RWPE2 (cell line): ENCODE data around the gene STX10.
"Not testable (repeated sequence)": the region's sequence is repeated elsewhere in the genome, so short reads cannot be mapped to it uniquely, and the experiment has no call there.

Experiments used
- ATAC-seq: fragments of 200-7000 bp; cut with Tn5 transposase; 3 replicates; pipeline ENCODE4 v1.9.1; 2021; ENCODE audit warnings: low read depth
- DNase-seq: peaks from one replicate; pipeline ENCODE4 v3.0.0-alpha.2; 2020; ENCODE audit warnings: low spot score
- H3K27ac ChIP-seq: fragments of 450-650 bp; 2 replicates; pipeline ENCODE4 v1.5.1; 2017; ENCODE audit warnings: mild to moderate bottlenecking; ENCODE audit not compliant: poor library complexity, severe bottlenecking
- H3K27me3 ChIP-seq: fragments of 250-450 bp; sonication (Bioruptor Pico); 2 replicates; pipeline ENCODE4 v1.5.1; 2021; ENCODE audit warnings: mild to moderate bottlenecking, moderate library complexity; ENCODE audit not compliant: insufficient read depth, poor library complexity, severe bottlenecking
- H3K36me3 ChIP-seq: fragments of 250-450 bp; sonication (Bioruptor Pico); 2 replicates; pipeline ENCODE4 v1.5.1; 2020; ENCODE audit warnings: low read depth, mild to moderate bottlenecking, moderate library complexity
- H3K4me1 ChIP-seq: fragments of 250-450 bp; sonication (Bioruptor Pico); 2 replicates; pipeline ENCODE4 v1.5.1; 2021; ENCODE audit warnings: mild to moderate bottlenecking, moderate library complexity; ENCODE audit not compliant: insufficient read depth, poor library complexity, severe bottlenecking
- H3K4me3 ChIP-seq: fragments of 250-450 bp; sonication (Bioruptor Pico); 2 replicates; pipeline ENCODE4 v1.5.1; 2021; ENCODE audit warnings: mild to moderate bottlenecking, moderate library complexity; ENCODE audit not compliant: severe bottlenecking
- H3K9me3 ChIP-seq: fragments of 250-450 bp; sonication (Bioruptor Pico); 2 replicates; pipeline ENCODE4 v1.5.1; 2021; ENCODE audit warnings: mild to moderate bottlenecking, moderate library complexity; ENCODE audit not compliant: severe bottlenecking
- CTCF ChIP-seq: fragments of 450-650 bp; IDR thresholded peaks from one replicate; pipeline ENCODE4 v1.5.1; 2017; ENCODE audit warnings: mild to moderate bottlenecking, moderate library complexity; ENCODE audit not compliant: poor library complexity, severe bottlenecking

STX10 gene

DNA sequence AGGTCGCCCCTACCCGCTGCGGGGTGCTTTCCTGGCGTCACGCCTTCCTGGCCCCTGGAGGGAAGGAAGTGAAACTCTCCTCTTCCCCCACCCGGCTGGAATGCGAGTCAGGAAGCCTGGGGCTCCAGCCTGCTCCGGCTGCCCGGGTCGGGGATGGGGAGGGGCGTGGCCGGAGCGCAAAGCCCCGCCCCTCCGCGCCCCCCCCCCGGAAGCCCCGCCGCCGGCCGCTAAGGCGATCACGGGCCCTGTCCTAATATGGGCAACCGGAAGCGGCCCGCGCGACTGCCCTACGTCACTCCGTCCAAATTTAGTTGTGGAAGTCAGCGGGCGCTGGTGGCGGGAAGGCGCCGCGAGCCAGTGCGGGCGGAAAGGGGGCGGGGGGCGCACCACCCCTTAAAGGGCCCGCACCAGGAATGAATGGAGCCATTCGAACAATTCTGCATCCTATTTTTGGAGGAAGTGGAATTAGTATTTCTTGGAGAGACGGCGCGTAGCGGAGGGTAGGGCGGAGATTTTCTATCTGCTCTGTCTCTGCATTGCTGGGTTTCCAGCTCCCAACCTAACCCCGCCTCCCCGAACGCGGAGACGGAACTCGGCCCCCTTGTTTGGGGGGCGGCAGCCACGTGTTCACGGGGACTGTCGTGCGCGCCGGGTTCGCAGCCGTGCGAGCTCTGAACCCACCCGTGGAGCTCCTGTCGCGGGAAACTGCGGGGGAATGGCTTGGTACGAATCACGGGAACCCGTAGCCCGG is 1.6 kb upstream of the STX10 start:
- ATAC-seq (peak; percentile 59), DNase-seq (peak; percentile 96)
- TF ChIP-seq CTCF = peak; percentile 14
- Histone ChIP-seq H3K4me1 (peaks cover 12% of the 10 kb centered on the region), H3K36me3 (peaks cover 22% of the 10 kb centered on the region), H3K27ac (peak overlapping the region; percentile 92), H3K9me3 (no peaks in the 10 kb centered on the region), H3K4me3 (peak overlapping the region; percentile 91), H3K27me3 (no peaks in the 10 kb centered on the region)

DNA sequence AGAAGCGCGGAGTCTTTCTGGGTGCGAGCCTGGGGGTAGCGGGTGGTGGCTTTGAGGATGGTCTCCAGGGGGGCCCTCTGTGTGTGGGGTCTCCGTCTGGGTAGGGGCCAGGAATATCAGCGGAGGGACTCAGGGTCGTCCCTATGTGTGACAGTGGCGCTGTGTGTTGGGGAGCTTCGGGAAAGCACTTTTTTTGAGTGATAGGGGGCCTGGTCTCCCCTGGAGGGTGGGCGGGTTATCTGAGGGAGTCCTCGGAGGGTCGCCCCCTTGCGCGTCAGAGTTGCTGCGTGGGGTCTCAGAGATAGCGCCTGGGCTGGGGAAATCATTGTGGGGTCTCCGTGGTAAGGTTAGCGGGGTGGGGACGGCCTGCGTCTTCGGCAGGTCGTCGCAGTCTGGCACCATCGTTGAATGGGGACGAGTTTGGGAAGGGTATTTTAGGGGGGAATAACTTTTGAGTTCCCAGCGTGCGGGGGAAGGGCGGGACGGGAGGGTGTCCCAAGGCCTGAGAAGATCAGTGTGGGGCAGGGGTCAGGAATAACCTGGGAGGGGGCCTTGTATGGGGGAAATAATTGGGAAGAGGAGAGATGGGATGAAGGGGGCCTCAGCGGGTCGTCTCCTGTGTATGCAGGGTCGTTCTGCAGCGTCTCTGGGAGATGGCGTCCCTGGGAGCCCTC is 893 bp upstream of the STX10 start:
- no peak for ATAC-seq
- Histone ChIP-seq H3K27me3 (no peaks in the 10 kb centered on the region), H3K36me3 (peaks cover 29% of the 10 kb centered on the region), H3K4me3 (peak overlapping the region; percentile 91), H3K27ac (peak overlapping the region; percentile 92), H3K4me1 (peaks cover 10% of the 10 kb centered on the region), H3K9me3 (no peaks in the 10 kb centered on the region)
- no peak for TF ChIP-seq CTCF
- no peak for DNase-seq

GRCh38 chr19:13149628-13150186 is 468 bp downstream of the STX10 start:
- TF ChIP-seq CTCF = no peak
- Histone ChIP-seq H3K4me1 (no peaks in the 10 kb centered on the region), H3K36me3 (peaks cover 33% of the 10 kb centered on the region), H3K4me3 (peak overlapping the region; percentile 91), H3K9me3 (no peaks in the 10 kb centered on the region), H3K27ac (peak overlapping the region; percentile 92), H3K27me3 (no peaks in the 10 kb centered on the region)
- DNase-seq (no peak), ATAC-seq (peak; percentile 3; the same call in 2 of the 3 replicates)

DNA sequence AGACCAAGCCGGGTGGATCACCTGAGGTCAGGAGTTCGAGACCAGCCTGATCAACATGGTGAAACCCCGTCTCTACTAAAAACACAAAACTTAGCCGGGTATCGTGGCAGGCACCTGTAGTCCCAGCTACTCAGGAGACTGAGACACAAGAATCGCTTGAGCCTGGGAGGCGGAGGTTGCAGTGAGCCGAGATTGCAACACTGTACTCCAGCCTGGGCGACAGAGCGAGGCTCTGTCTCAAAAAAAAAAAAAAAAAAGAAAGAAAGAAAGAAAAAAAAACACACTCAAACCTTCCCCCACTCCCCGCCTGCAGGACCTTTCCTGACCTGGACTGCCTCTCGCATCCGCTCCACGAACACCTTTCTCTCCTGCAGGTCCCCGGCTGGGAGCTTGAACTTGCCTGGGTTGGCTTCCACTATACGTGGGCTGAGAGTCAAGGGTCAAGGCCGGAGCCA is 975 bp downstream of the STX10 start:
- H3K4me3 ChIP-seq = peak overlapping the region; percentile 91
- H3K4me1 ChIP-seq, DNase-seq, ATAC-seq, H3K9me3 ChIP-seq, H3K27me3 ChIP-seq: not testable (repeated sequence)
- peak overlapping the region; percentile 92 for H3K27ac ChIP-seq
- H3K36me3 ChIP-seq = peaks cover 33% of the 10 kb centered on the region

DNA sequence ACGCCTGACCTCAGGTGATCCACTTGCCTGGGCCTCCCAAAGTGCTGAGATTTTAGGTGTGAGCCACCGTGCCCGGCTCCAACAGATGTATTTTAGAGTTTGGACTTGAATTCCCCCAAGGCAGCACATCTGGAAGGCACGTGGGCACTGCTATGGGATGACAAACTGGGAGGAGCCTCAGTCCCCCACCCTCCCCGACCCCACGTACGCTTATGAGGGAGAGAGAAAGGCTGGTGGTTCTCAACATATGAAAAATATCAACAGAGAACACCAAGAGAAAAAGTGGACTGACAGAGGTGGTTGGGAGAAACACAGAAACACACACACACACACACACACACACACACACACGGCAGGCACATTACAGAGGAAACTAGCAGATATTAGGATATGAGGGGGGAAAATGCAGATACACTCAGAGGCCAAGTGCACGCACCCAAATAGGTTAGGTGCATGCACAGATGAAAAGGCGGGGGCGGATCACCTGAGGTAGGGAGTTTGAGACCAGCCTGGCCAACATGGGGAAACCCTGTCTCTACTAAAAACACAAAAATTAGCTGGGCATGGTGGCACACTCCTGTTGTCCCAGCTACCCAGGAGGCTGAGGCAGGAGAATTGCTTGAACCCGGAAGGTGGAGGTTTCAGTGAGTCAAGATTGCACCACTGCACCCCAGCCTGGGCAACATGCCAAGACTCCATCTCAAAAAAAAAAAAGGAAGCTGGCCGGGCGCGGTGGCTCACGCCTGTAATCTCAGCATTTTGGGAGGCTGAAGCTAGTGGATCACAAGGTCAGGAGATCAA is 3.2 kb downstream of the STX10 start:
- no peak overlapping the region for H3K4me3 ChIP-seq
- no peak for TF ChIP-seq CTCF
- no peaks in the 10 kb centered on the region for H3K9me3 ChIP-seq
- peaks cover 29% of the 10 kb centered on the region for H3K36me3 ChIP-seq
- DNase-seq (no peak), ATAC-seq (no peak)
- H3K27ac ChIP-seq = no peak overlapping the region
- no peaks in the 10 kb centered on the region for H3K27me3 ChIP-seq
- H3K4me1 ChIP-seq = peaks cover 5% of the 10 kb centered on the region
